ENCODE data around the gene NCAM1.

The NCAM1 gene

GRCh38 chr11:113112307-113112706 lies 151.1 kb downstream of the NCAM1 start:
- ChIA-PET CTCF (no interaction called here), POLR2A (no interaction called here)
- no peak for TF ChIP-seq CTCF (IDR thresholded peaks at IDR 0.05; ENCODE audit: control extremely low read depth, extremely low read depth, low read depth, missing control alignments)
- no peak for DNase-seq (ENCODE audit: extremely low spot score)

- CTCF ChIA-PET: interaction anchor here (0.7 to 1.9 kb wide), 4 partner anchors 12 to 526 kb away, joined by 3 to 10 read pairs (median 4); no protein-coding TSS in a partner anchor
- POLR2A ChIA-PET: interaction anchor here (0.6 kb wide), 1 partner anchor 494 kb away, joined by 5 read pairs; no protein-coding TSS in a partner anchor
Measured at GRCh38 chr11:113113801-113114704, 152.8 kb downstream of the NCAM1 start.

GRCh38 chr11:113114705-113115027 lies 153.4 kb downstream of the NCAM1 start:
- POLR2A ChIA-PET: no interaction called here
- TF ChIP-seq CTCF (IDR thresholded peaks at IDR 0.05; ENCODE audit: control extremely low read depth, extremely low read depth, low read depth, missing control alignments): no peak
- DNase-seq (ENCODE audit: extremely low spot score): no peak
- CTCF ChIA-PET: interaction anchor here (0.7 to 1.9 kb wide), 4 partner anchors 12 to 527 kb away, joined by 3 to 10 read pairs (median 4); no protein-coding TSS in a partner anchor

More at GRCh38 chr11:113113801-113114704, 152.8 kb downstream of the NCAM1 start:
- no peak for DNase-seq (ENCODE audit: extremely low spot score)
- peak; percentile 40 for TF ChIP-seq CTCF (IDR thresholded peaks at IDR 0.05; ENCODE audit: control extremely low read depth, extremely low read depth, low read depth, missing control alignments)

- no peak for TF ChIP-seq CTCF (IDR thresholded peaks at IDR 0.05; ENCODE audit: control extremely low read depth, extremely low read depth, low read depth, missing control alignments)
- ChIA-PET CTCF (no interaction called here), POLR2A (no interaction called here)
- no peak for DNase-seq (ENCODE audit: extremely low spot score)
Measured at GRCh38 chr11:113118104-113118503, 156.9 kb downstream of the NCAM1 start.

GRCh38 chr11:113119074-113119473 lies 157.9 kb downstream of the NCAM1 start:
- POLR2A ChIA-PET: no interaction called here
- CTCF ChIA-PET: no interaction called here
- no peak for TF ChIP-seq CTCF (IDR thresholded peaks at IDR 0.05; ENCODE audit: control extremely low read depth, extremely low read depth, low read depth, missing control alignments)
- no peak for DNase-seq (ENCODE audit: extremely low spot score)

- no peak for TF ChIP-seq CTCF (IDR thresholded peaks at IDR 0.05; ENCODE audit: control extremely low read depth, extremely low read depth, low read depth, missing control alignments)
- CTCF ChIA-PET: no interaction called here
Measured at GRCh38 chr11:113119966-113120736, 158.9 kb downstream of the NCAM1 start.

More at GRCh38 chr11:113119966-113120736, 158.9 kb downstream of the NCAM1 start:
- POLR2A ChIA-PET: no interaction called here
- no peak for DNase-seq (ENCODE audit: extremely low spot score)

Data from GM10248 (cell line).